Progenitor cell of endocrine pancreas (in vitro differentiated cells): ENCODE measurements around the gene EBF3. TPM values are rescaled to one million over a fixed set of nuclear protein-coding genes. Genes with fewer than 3 reads are reported as not detected.

ENCODE experiments used
- DNase-seq: peaks from one replicate; pipeline ENCODE4 v3.0.0; 2021; ENCODE audit warnings: low spot score; ENCODE audit not compliant: unreplicated experiment
- H3K27ac Mint-ChIP-seq: 2 replicates; pipeline ENCODE4 v1.8.0; 2021; ENCODE audit warnings: mild to moderate bottlenecking, moderate library complexity, mixed read lengths
- H3K27me3 Mint-ChIP-seq: 2 replicates; pipeline ENCODE4 v1.8.0; 2021; ENCODE audit warnings: mixed read lengths
- H3K36me3 Mint-ChIP-seq: 2 replicates; pipeline ENCODE4 v1.8.0; 2022; ENCODE audit warnings: mixed read lengths; ENCODE audit not compliant: insufficient read depth
- H3K4me1 Mint-ChIP-seq: 2 replicates; pipeline ENCODE4 v1.8.0; 2021; ENCODE audit warnings: low read depth, mixed read lengths
- H3K4me3 Mint-ChIP-seq: 2 replicates; pipeline ENCODE4 v1.8.0; 2021; ENCODE audit warnings: low read depth, mild to moderate bottlenecking, moderate library complexity, mixed read lengths
- H3K9me3 Mint-ChIP-seq: 2 replicates; pipeline ENCODE4 v1.8.0; 2021; ENCODE audit warnings: low read depth, mixed read lengths
- total RNA-seq: library from RNA; stranded (reverse); gene quantifications from 2 replicates; pipeline ENCODE4 v1.2.1, GENCODE V29; 2021
- TF ChIP-seq, protein P1 (sequence below): fragments of 200-600 bp; sonication (generic); IDR thresholded peaks from one replicate; pipeline ENCODE4 v1.5.0; 2021; ENCODE audit warnings: antibody characterized with exemption, mild to moderate bottlenecking; ENCODE audit not compliant: unreplicated experiment

Gene EBF3
- total RNA-seq, 1 donor from 2014 or later: 0.19 TPM

DNA sequence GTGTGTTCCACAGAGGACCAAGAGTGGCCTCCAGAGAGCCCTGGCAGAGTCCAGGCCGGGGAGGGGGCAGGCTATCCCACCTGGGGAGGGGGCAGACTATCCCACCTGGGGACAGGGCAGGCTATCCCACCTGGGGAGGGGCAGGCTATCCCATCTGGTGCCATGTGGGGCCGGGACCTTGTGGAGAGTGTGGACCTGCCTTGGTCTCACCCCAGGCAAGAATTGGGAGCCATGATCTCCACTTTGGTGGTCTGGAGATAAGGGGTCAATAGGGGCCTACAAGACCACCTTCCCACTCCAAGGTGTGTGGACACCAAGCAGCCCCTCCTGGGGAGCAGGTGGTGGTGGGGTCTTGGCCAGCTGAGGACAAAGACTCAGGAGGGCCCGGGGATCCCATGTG, 138.2 kb downstream of the EBF3 start:
- H3K4me1 Mint-ChIP-seq: no peaks in the 10 kb centered on the region
- H3K27ac Mint-ChIP-seq: no peak overlapping the region
- no peak for DNase-seq
- no peak overlapping the region for H3K4me3 Mint-ChIP-seq
- peaks cover 69% of the 10 kb centered on the region for H3K27me3 Mint-ChIP-seq
- peaks cover 3% of the 10 kb centered on the region for H3K9me3 Mint-ChIP-seq
- TF ChIP-seq, protein P1, sequence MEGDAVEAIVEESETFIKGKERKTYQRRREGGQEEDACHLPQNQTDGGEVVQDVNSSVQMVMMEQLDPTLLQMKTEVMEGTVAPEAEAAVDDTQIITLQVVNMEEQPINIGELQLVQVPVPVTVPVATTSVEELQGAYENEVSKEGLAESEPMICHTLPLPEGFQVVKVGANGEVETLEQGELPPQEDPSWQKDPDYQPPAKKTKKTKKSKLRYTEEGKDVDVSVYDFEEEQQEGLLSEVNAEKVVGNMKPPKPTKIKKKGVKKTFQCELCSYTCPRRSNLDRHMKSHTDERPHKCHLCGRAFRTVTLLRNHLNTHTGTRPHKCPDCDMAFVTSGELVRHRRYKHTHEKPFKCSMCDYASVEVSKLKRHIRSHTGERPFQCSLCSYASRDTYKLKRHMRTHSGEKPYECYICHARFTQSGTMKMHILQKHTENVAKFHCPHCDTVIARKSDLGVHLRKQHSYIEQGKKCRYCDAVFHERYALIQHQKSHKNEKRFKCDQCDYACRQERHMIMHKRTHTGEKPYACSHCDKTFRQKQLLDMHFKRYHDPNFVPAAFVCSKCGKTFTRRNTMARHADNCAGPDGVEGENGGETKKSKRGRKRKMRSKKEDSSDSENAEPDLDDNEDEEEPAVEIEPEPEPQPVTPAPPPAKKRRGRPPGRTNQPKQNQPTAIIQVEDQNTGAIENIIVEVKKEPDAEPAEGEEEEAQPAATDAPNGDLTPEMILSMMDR: no peak
- no peaks in the 10 kb centered on the region for H3K36me3 Mint-ChIP-seq

DNA sequence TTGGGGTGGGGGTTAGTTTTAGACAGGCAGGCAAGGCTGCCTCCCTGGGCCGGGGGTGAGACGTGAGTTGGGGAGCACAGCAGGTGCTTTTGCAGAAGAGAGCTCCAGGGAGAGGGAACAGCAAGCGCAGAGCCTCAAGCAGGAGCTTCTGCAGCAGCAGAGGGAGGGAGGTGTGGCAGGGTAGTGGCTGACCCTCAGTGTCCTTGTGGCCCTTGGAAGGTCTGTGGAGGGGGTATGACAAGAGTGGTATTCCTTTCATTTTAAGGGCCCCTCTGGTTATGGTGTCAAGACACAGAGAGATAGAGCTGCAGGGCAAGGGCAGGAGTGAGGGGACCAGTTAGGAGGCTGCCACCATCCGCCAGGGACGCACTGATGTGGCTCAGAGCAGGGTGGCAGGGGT, 138.9 kb downstream of the EBF3 start:
- Mint-ChIP-seq H3K36me3 (no peaks in the 10 kb centered on the region), H3K4me1 (no peaks in the 10 kb centered on the region), H3K9me3 (peaks cover 3% of the 10 kb centered on the region), H3K27me3 (peaks cover 70% of the 10 kb centered on the region), H3K27ac (no peak overlapping the region), H3K4me3 (no peak overlapping the region)
- TF ChIP-seq, protein P1: no peak
- no peak for DNase-seq

DNA sequence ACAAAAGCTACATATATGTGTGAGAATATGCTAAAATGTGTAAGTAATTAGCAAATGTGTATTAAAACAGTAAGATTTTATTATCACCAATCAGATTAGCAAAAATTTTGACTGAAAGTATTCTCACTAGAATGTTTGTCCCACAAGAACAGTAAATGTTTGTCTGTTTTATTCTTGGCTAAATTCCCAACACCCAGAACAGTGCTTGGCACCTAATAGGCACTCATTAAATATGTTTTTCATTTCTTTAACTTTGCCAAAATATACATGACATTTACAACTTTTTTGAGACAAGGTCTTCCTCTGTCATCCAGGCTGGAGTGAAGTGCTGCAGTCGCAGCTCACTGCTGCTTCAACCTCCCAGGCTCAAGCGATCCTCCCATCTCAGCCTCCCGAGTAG, 143.6 kb downstream of the EBF3 start:
- Mint-ChIP-seq H3K27ac (no peak overlapping the region), H3K4me3 (no peak overlapping the region), H3K9me3 (peaks cover 11% of the 10 kb centered on the region), H3K27me3 (peaks cover 51% of the 10 kb centered on the region), H3K36me3 (peaks cover 3% of the 10 kb centered on the region), H3K4me1 (no peaks in the 10 kb centered on the region)
- no peak for DNase-seq
- TF ChIP-seq, protein P1: no peak

DNA sequence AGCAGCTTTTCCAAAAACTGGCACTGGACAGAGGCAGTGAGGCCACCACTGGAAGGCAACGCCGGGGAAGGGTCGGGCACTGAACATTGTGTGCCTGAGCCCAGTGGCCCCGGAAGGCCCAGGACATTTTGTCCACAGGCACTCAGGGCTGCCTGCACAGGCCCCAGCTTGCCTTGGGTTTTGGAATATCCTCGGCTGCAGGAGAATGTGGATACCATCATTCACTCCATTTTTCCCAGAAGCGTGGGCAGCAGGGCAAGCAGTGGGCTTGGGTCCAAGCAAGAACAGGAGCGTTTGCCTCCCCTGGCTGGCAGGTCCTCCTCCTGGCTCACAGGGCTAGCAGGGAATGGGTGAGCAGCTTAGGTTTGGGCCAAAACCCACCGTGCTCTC, 147.4 kb downstream of the EBF3 start:
- no peak for DNase-seq
- peaks cover 63% of the 10 kb centered on the region for H3K27me3 Mint-ChIP-seq
- H3K9me3 Mint-ChIP-seq: peaks cover 8% of the 10 kb centered on the region
- H3K36me3 Mint-ChIP-seq: peaks cover 3% of the 10 kb centered on the region
- H3K4me1 Mint-ChIP-seq: peaks cover 4% of the 10 kb centered on the region
- H3K27ac Mint-ChIP-seq: no peak overlapping the region
- TF ChIP-seq, protein P1: no peak
- no peak overlapping the region for H3K4me3 Mint-ChIP-seq

DNA sequence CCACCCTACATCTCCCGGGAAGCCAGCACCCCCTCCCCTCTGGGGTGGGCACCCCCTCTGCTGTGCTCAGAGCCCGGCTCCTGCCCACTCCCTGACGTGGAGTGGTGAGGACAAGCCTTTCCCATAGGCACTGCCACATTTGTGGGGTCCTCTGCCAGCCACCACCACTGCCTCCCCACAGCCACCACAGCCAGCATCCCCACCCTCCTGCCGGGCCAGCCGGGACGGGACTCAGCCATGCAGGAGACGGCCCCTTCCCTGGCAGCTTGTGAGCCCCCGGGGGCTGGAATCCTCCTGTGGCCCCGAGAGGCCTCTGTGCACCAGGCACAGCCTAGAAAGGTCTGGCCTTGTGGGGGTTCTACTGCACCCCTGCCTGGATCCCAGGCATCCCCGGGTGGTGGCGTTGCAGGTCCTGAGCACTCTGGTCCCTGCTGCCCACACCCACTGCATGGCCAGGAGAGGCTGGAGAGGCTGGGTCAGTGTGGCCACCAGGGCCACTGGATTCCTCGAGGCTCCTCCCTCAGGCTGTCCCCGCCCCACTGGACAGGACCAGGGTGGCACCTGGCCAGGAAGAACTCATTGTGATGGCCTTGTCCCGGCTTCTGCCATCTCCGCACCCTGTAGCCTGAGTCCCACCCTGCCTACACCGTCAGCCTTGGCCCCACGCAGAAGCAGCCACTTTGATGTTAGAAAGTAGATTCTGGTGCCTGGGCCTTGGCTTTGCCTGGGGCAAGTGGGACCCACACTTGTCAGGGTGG, 148.0 kb downstream of the EBF3 start:
- TF ChIP-seq, protein P1: no peak
- no peak overlapping the region for H3K27ac Mint-ChIP-seq
- peaks cover 4% of the 10 kb centered on the region for H3K4me1 Mint-ChIP-seq
- peaks cover 66% of the 10 kb centered on the region for H3K27me3 Mint-ChIP-seq
- H3K4me3 Mint-ChIP-seq: no peak overlapping the region
- no peak for DNase-seq
- H3K36me3 Mint-ChIP-seq: peaks cover 3% of the 10 kb centered on the region
- peaks cover 8% of the 10 kb centered on the region for H3K9me3 Mint-ChIP-seq
